HEK293 (cell line): Measurements from ENCODE around the gene NSL1.
A peak's percentile ranks its signal among the peaks of the same experiment; 100 is the strongest.

Experiments
- ELK4 ChIP-seq: IDR thresholded peaks from 2 replicates; pipeline ENCODE4 v1.6.1; 2011; ENCODE audit warnings: mild to moderate bottlenecking, low read depth, low read length, borderline replicate concordance
- HOXA7 ChIP-seq: sonication (generic); formaldehyde crosslinking; IDR thresholded peaks from 2 replicates; pipeline ENCODE4 v1.8.1; 2022; ENCODE audit warnings: missing genetic modification reagents, borderline replicate concordance
- HOXC10 ChIP-seq: sonication (generic); formaldehyde crosslinking; IDR thresholded peaks from 2 replicates; pipeline ENCODE4 v1.8.1; 2023; ENCODE audit warnings: mild to moderate bottlenecking, missing genetic modification reagents
- KLF16 ChIP-seq: fragments of 450-650 bp; formaldehyde crosslinking; IDR thresholded peaks from 2 replicates; pipeline ENCODE4 v1.5.1; 2017; ENCODE audit warnings: missing biosample characterization, missing genetic modification characterization
- OVOL3 ChIP-seq: fragments of 450-650 bp; formaldehyde crosslinking; IDR thresholded peaks from 2 replicates; pipeline ENCODE4 v1.5.1; 2016; ENCODE audit warnings: missing biosample characterization, missing genetic modification characterization
- PRDM6 ChIP-seq: fragments of 450-650 bp; formaldehyde crosslinking; IDR thresholded peaks from 2 replicates; pipeline ENCODE4 v1.5.1; 2017; ENCODE audit warnings: missing biosample characterization, missing genetic modification characterization
- TRIM28 ChIP-seq: IDR thresholded peaks from 2 replicates; pipeline ENCODE4 v1.6.1; 2011; ENCODE audit warnings: low read length, control low read depth, borderline replicate concordance
- WT1 ChIP-seq: fragments of 450-650 bp; formaldehyde crosslinking; IDR thresholded peaks from 2 replicates; pipeline ENCODE4 v1.5.1; 2016; ENCODE audit warnings: missing biosample characterization, missing genetic modification characterization
- ZBTB10 ChIP-seq: fragments of 450-650 bp; formaldehyde crosslinking; IDR thresholded peaks from 2 replicates; pipeline ENCODE4 v1.5.1; 2016; ENCODE audit warnings: missing biosample characterization, missing genetic modification characterization
- ZBTB17 ChIP-seq: fragments of 450-650 bp; formaldehyde crosslinking; IDR thresholded peaks from 2 replicates; pipeline ENCODE4 v1.5.1; 2016; ENCODE audit warnings: missing biosample characterization, missing genetic modification characterization
- ZBTB7A ChIP-seq: fragments of 450-650 bp; formaldehyde crosslinking; IDR thresholded peaks from 2 replicates; pipeline ENCODE4 v1.5.1; 2016; ENCODE audit warnings: low read depth, missing biosample characterization, missing genetic modification characterization
- ZEB2 ChIP-seq: fragments of 450-650 bp; formaldehyde crosslinking; IDR thresholded peaks from 2 replicates; pipeline ENCODE4 v1.5.1; 2016; ENCODE audit warnings: missing biosample characterization, missing genetic modification characterization
- ZFP3 ChIP-seq: fragments of 450-650 bp; formaldehyde crosslinking; IDR thresholded peaks from 2 replicates; pipeline ENCODE4 v1.5.1; 2016; ENCODE audit warnings: low read depth, missing biosample characterization, missing genetic modification characterization
- ZNF155 ChIP-seq: fragments of 450-650 bp; formaldehyde crosslinking; IDR thresholded peaks from 2 replicates; pipeline ENCODE4 v1.5.1; 2016; ENCODE audit warnings: missing biosample characterization, missing genetic modification characterization
- ZNF16 ChIP-seq: fragments of 450-650 bp; formaldehyde crosslinking; IDR thresholded peaks from 2 replicates; pipeline ENCODE4 v1.5.1; 2016; ENCODE audit warnings: low read depth, missing biosample characterization, missing genetic modification characterization
- ZNF19 ChIP-seq: fragments of 450-650 bp; formaldehyde crosslinking; IDR thresholded peaks from 2 replicates; pipeline ENCODE4; 2016; ENCODE audit warnings: missing biosample characterization, missing genetic modification characterization, low read depth
- ZNF24 ChIP-seq: fragments of 450-650 bp; formaldehyde crosslinking; IDR thresholded peaks from 2 replicates; pipeline ENCODE4 v1.5.1; 2016; ENCODE audit warnings: missing biosample characterization, missing genetic modification characterization
- ZNF248 ChIP-seq: fragments of 450-650 bp; formaldehyde crosslinking; IDR thresholded peaks from 2 replicates; pipeline ENCODE4 v1.5.1; 2017; ENCODE audit warnings: missing biosample characterization, missing genetic modification characterization
- ZNF292 ChIP-seq: fragments of 450-650 bp; formaldehyde crosslinking; IDR thresholded peaks from 2 replicates; pipeline ENCODE4 v1.5.1; 2016; ENCODE audit warnings: low read depth, missing biosample characterization, missing genetic modification characterization, borderline replicate concordance
- ZNF302 ChIP-seq: fragments of 450-650 bp; formaldehyde crosslinking; IDR thresholded peaks from 2 replicates; pipeline ENCODE4 v1.5.1; 2016; ENCODE audit warnings: missing biosample characterization, missing genetic modification characterization, low read depth
- ZNF311 ChIP-seq: fragments of 450-650 bp; formaldehyde crosslinking; IDR thresholded peaks from 2 replicates; pipeline ENCODE4 v1.5.1; 2017; ENCODE audit warnings: missing biosample characterization, missing genetic modification characterization, borderline replicate concordance
- ZNF341 ChIP-seq: fragments of 450-650 bp; formaldehyde crosslinking; IDR thresholded peaks from 2 replicates; pipeline ENCODE4; 2016; ENCODE audit warnings: low read depth, missing biosample characterization, missing genetic modification characterization
- ZNF48 ChIP-seq: fragments of 450-650 bp; formaldehyde crosslinking; IDR thresholded peaks from 2 replicates; pipeline ENCODE4 v1.5.1; 2016; ENCODE audit warnings: missing biosample characterization, missing genetic modification characterization
- ZNF514 ChIP-seq: fragments of 450-650 bp; formaldehyde crosslinking; IDR thresholded peaks from 2 replicates; pipeline ENCODE4 v1.5.1; 2016; ENCODE audit warnings: missing biosample characterization, missing genetic modification characterization
- ZNF530 ChIP-seq: fragments of 450-650 bp; formaldehyde crosslinking; IDR thresholded peaks from 2 replicates; pipeline ENCODE4 v1.5.1; 2016; ENCODE audit warnings: low read depth, missing biosample characterization, missing genetic modification characterization
- ZNF544 ChIP-seq: fragments of 450-650 bp; formaldehyde crosslinking; IDR thresholded peaks from 2 replicates; pipeline ENCODE4 v1.5.0; 2017; ENCODE audit warnings: missing biosample characterization, missing genetic modification characterization
- ZNF555 ChIP-seq: fragments of 450-650 bp; formaldehyde crosslinking; conservative IDR thresholded peaks from 2 replicates; pipeline ENCODE4 v1.5.1; 2017; ENCODE audit warnings: missing biosample characterization, mild to moderate bottlenecking, missing genetic modification characterization, inconsistent platforms
- ZNF645 ChIP-seq: fragments of 450-650 bp; formaldehyde crosslinking; IDR thresholded peaks from 2 replicates; pipeline ENCODE4; 2016; ENCODE audit warnings: missing biosample characterization, missing genetic modification characterization
- ZNF704 ChIP-seq: fragments of 450-650 bp; formaldehyde crosslinking; IDR thresholded peaks from 2 replicates; pipeline ENCODE4 v1.5.1; 2016; ENCODE audit warnings: missing biosample characterization, missing genetic modification characterization
- ZNF76 ChIP-seq: fragments of 450-650 bp; formaldehyde crosslinking; IDR thresholded peaks from 2 replicates; pipeline ENCODE4; 2016; ENCODE audit warnings: low read depth, missing biosample characterization, missing genetic modification characterization, borderline replicate concordance

NSL1 gene

GRCh38 chr1:212699104-212699624, 92.4 kb downstream of the NSL1 start (continued):
- TF ChIP-seq PRDM6 (tag by site-specific recombination), result no peak
- TF ChIP-seq ZNF514, result no peak
- TF ChIP-seq HOXA7, result no peak
- no peak for TF ChIP-seq ZNF248 (tag by site-specific recombination)
- no peak for TF ChIP-seq OVOL3 (tag by site-specific recombination)
- TF ChIP-seq KLF16 (tag by site-specific recombination), result peak; percentile 77
- TF ChIP-seq ZNF48 (tag by site-specific recombination), result no peak
- no peak for TF ChIP-seq HOXC10
- TF ChIP-seq WT1 (tag by site-specific recombination), result peak; percentile 49; the same call in 1 of the 2 replicates
- no peak for TF ChIP-seq ELK4
- peak; percentile 45; the same call in 1 of the 2 replicates for TF ChIP-seq ZNF76
- TF ChIP-seq ZNF155 (tag by site-specific recombination), result no peak
- no peak for TF ChIP-seq ZNF544 (tag by site-specific recombination)
- TF ChIP-seq ZNF645 (tag by site-specific recombination), result no peak
- peak; percentile 75 for TF ChIP-seq ZNF24 (tag by site-specific recombination)
- TF ChIP-seq ZFP3 (tag by site-specific recombination), result no peak
- no peak for TF ChIP-seq ZNF302 (tag by site-specific recombination)
- peak; percentile 88 for TF ChIP-seq ZBTB7A (tag by site-specific recombination)
- no peak for TF ChIP-seq ZNF704 (tag by site-specific recombination)
- TF ChIP-seq ZNF530 (tag by site-specific recombination), result no peak
- no peak for TF ChIP-seq ZNF16 (tag by site-specific recombination)
- TF ChIP-seq ZNF292 (tag by site-specific recombination), result no peak
- peak; percentile 95 for TF ChIP-seq ZNF341
- peak; percentile 92 for TF ChIP-seq ZBTB10 (tag by site-specific recombination)
- no peak for TF ChIP-seq TRIM28
- peak; percentile 82 for TF ChIP-seq ZEB2 (tag by site-specific recombination)
- no peak for TF ChIP-seq ZNF311
- peak; percentile 46; the same call in 1 of the 2 replicates for TF ChIP-seq ZBTB17
- no peak for TF ChIP-seq ZNF19 (tag by site-specific recombination)
- no peak for TF ChIP-seq ZNF555 (tag by site-specific recombination)
